ENCODE results near the gene MYORG.

- TF ChIP-seq CTCF (conservative IDR thresholded peaks at IDR 0.05) (no peak), ZFX (IDR thresholded peaks at IDR 0.05) (no peak)
Measured at GRCh38 chr9:34412336-34412735, 35.6 kb upstream of the MYORG start.
